GM12872 (cell line): Measurements from ENCODE around the gene TPO.

Source experiments
- TF ChIP-seq, protein P1 (sequence below): IDR thresholded peaks from 3 replicates; pipeline ENCODE4 v1.5.1; 2011; ENCODE audit warnings: low read depth, mild to moderate bottlenecking, low read length, moderate library complexity; ENCODE audit not compliant: insufficient read depth

The TPO gene

DNA sequence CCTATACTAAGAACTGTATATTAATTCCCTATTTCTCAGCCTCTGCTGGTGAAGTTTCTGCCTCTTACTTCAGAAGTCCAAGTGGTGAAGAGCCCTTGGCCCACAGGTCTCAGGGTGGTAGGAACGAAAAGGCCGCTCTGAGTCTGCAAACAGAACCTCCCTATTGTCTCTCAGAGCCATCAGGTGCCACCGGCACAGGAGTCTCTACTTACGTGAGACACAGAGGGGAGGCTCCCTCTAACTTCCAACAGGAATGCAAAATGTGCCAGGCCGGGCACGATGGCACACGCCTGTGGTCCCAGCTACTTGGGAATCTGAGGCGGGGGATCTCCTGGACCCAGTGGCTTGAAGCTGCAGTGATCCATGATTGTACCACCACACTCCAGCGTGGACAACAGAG, 143.0 kb downstream of the TPO start:
- TF ChIP-seq, protein P1, sequence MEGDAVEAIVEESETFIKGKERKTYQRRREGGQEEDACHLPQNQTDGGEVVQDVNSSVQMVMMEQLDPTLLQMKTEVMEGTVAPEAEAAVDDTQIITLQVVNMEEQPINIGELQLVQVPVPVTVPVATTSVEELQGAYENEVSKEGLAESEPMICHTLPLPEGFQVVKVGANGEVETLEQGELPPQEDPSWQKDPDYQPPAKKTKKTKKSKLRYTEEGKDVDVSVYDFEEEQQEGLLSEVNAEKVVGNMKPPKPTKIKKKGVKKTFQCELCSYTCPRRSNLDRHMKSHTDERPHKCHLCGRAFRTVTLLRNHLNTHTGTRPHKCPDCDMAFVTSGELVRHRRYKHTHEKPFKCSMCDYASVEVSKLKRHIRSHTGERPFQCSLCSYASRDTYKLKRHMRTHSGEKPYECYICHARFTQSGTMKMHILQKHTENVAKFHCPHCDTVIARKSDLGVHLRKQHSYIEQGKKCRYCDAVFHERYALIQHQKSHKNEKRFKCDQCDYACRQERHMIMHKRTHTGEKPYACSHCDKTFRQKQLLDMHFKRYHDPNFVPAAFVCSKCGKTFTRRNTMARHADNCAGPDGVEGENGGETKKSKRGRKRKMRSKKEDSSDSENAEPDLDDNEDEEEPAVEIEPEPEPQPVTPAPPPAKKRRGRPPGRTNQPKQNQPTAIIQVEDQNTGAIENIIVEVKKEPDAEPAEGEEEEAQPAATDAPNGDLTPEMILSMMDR, result no peak

- TF ChIP-seq, protein P1, result no peak
Measured at GRCh38 chr2:1556776-1557466, 143.7 kb downstream of the TPO start.

DNA sequence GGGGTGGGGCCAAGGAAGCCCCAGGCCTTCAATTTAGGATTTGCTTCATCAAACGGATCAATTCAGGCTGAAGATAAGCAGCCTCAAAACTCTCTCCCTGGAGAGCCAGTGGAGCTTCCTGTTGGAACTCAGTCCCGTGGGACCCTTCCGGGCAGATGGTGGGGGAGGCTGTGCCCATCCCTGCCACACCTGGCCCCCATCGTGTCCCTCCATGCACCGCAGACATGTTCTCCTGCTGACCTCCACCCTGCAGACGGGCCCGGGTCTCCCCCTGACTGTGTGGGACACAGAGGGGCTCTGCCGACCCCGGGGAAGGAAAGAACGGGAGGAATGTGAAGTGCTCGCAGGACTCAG, 144.2 kb downstream of the TPO start:
- TF ChIP-seq, protein P1, result no peak

- TF ChIP-seq, protein P1, result no peak
Measured at GRCh38 chr2:1559589-1560175, 146.4 kb downstream of the TPO start.

DNA sequence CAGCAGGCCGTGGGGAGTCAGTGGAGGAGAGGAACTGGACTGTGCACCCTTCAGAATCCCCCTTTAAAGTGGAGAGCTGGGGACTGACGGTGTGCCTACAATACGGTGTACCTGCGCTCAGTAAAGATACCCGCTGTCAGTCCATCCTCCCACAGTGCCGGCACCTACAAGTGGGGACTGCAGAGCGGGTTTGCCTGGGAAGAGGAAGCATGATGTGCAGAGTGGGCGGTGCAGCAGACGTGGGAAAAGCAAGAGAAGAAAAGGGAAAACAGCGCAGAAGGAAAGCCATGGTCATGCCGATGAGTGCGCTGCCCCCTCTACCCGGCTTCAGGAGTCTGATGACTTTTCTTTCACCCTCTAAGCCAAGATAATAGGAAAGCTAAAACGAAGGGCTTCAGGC, 148.0 kb downstream of the TPO start:
- TF ChIP-seq, protein P1, result no peak

- TF ChIP-seq, protein P1, result no peak
Measured at GRCh38 chr2:1561811-1562421, 148.7 kb downstream of the TPO start.

DNA sequence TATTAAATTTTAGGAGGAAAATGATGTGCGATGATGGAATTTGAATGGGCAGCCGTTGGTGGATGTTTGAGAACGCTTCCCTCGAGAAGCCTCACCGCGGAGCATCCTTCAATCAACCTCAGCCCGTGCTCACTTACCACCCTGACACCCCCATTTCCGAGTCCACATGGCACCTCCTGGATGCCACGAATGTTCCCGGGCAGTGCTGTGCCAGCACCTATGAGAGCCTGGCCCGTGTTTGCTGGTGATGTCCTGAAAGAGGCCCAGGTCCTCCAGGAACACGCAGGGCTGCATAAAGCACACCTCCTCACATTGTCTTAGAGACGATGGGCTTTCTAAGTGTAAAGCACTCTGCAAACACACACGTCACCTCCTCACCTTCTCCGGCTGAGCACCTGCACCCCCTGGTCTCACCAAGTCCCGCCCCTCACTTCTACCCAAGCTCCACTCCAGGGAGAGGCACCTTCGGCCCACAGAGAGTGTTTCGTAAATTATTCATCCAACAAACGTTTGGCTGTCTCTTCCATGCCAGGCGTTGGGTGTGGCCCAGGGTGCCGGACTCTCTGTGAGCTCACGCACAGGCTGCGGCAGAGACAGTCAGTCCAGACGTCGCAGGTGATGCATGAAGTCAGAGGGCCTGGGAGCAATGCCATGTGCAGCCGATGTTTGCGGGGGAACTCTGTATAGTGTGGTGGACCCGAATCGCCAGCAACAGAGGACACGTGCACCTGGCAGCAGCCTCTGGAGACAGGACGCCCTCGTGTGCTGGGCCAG, 150.0 kb downstream of the TPO start:
- TF ChIP-seq, protein P1, result no peak
